ENCODE results near the gene CHAF1A.

- no peak for TF ChIP-seq CTCF (IDR thresholded peaks at IDR 0.05)
- no peak for TF ChIP-seq POLR2A (IDR thresholded peaks at IDR 0.05)
- no peak for TF ChIP-seq EP300 (IDR thresholded peaks at IDR 0.05; ENCODE audit: low read depth)
These were observed 50.0 kb downstream of the CHAF1A start for GRCh38 chr19:4452230-4452990.
